SW480 (cell line): Measurements from ENCODE around the gene KLHL11.

ENCODE experiments used
- DNase-seq: peaks from one replicate; pipeline ENCODE4 v3.0.0-alpha.2; 2016; ENCODE audit warnings: low spot score

Gene KLHL11

DNA sequence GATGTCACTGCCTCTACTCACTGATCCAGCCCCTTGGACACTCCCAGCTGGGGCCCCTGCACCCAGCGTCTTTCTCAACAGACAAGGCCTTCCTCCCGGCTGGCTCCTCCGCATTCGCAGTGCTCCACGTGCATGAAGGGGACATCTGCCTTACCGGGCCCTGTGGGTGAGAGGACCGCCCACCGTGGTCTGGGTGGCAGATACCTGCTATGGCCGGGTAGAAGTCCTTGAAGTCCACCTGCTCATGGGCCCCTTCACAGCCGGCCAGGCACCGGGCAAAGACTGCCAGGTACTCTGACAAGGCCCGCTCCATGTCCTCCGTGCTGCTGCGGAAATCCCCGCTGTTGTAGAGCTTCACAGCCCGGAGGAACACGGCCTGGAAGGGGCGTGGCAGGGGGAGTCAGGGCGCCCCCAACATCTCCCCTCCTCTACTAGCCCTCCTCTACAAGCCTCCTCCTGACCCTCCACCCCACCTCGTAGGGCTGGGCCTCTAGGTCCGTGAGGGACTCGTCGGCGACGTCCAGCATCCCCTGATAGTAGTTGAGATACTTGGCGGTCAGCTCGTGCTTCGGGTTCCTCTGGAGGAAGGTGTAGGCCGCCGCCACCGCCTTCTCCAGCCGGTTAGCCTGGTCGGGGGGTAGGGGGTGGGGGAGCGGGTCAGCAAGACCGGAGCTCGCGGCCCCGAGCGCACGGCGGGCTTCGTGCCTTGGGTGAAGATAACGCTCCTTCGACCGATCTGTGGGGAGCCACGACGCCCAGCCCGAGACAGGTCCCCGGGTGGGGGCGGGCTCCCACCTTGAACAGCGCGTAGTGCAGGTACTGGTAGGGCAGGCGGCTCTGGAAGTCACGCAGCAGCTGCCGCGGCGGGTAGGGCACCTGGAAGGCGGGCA, 54.3 kb downstream of the KLHL11 start:
- DNase-seq, result no peak

DNA sequence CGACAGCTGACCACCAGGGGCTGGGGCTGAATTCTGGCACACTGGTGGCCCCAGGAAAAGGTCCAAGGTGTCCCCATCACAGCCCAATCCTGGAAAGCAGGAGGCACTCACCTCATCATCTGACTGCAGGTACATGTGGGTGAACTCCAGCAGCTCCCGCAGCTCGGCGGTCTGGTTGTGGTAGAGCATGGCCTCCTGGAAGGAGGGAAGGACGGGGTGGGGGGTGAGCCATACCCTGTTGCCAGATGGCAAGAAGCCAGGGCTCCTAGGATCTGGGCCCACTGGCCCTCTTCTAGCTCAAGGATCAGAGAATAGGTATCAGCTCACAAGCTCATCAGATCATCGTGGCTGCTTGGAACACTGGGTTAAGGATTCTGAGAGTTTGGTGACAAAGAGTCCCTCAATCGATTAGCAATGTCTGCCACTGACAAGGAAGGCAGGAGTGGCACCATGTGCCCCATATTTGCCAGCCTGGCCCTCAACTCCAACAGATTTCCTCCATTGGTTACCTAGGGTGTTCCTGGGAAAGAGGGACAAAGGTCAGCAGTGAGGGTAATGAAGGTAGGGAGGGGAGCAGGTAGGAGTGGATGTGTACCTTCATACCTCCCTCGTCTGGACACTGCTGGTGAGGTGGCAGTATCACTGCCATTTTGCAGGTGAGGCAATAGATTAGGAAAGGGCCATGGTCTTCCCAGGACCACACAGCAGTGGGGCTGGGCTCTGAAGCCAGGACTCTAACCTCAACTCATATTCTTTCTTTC, 58.4 kb downstream of the KLHL11 start:
- no peak for DNase-seq
